K562 (cell line): ENCODE data around the gene POLR1B. TPM values are rescaled to one million over a fixed set of nuclear protein-coding genes. Genes with fewer than 3 reads are reported as not detected.

Source experiments
- ARID2 ChIP-seq: fragments of 450-650 bp; IDR thresholded peaks from 2 replicates; pipeline ENCODE4 v1.6.1; 2017; ENCODE audit warnings: antibody characterized with exemption, mild to moderate bottlenecking
- BRD4 ChIP-seq: fragments of 200-600 bp; sonication (generic); IDR thresholded peaks from 2 replicates; pipeline ENCODE4 v1.6.1; 2017; ENCODE audit warnings: inconsistent platforms
- CREB3 ChIP-seq: fragments of 450-650 bp; conservative IDR thresholded peaks from 2 replicates; pipeline ENCODE4 v1.6.1; 2016; ENCODE audit warnings: missing genetic modification characterization, low read depth, mild to moderate bottlenecking, missing compliant biosample characterization, moderate library complexity
- ETV6 ChIP-seq, 3 experiments: fragments of 150-350 bp in 1 of 3; sonication (generic) in 1 of 3; formaldehyde crosslinking in 1 of 3; IDR thresholded peaks; 2 replicates each; pipeline versions ENCODE4 v1.6.1 to v1.8.0; 2014 to 2022; ENCODE audit warnings: borderline replicate concordance in 2 of 3, low read depth in 2 of 3, antibody characterized with exemption in 1 of 3, low read length in 1 of 3, mild to moderate bottlenecking in 1 of 3, missing genetic modification reagents in 1 of 3
- FOXO4 ChIP-seq: fragments of 450-650 bp; formaldehyde crosslinking; IDR thresholded peaks from 2 replicates; pipeline ENCODE4 v1.4.0; 2020; ENCODE audit warnings: mild to moderate bottlenecking, moderate library complexity
- IRF1 ChIP-seq: sonication (generic); formaldehyde crosslinking; IDR thresholded peaks from 2 replicates; pipeline ENCODE4 v1.8.0; 2022; ENCODE audit warnings: missing genetic modification reagents, mild to moderate bottlenecking, borderline replicate concordance
- MYNN ChIP-seq, 2 experiments: sonication (generic); formaldehyde crosslinking in 1 of 2; IDR thresholded peaks; 2 replicates each; pipeline versions ENCODE4 v1.5.0 to v1.6.1; 2016 to 2020; ENCODE audit warnings: antibody characterized with exemption in 1 of 2, missing genetic modification reagents in 1 of 2
- NFIX ChIP-seq: fragments of 250-450 bp; sonication (Bioruptor Pico); IDR thresholded peaks from 2 replicates; pipeline ENCODE4 v1.4.0; 2020; ENCODE audit warnings: low read depth, mild to moderate bottlenecking, moderate library complexity
- NKRF ChIP-seq: fragments of 450-650 bp; IDR thresholded peaks from 2 replicates; pipeline ENCODE4 v1.6.1; 2016; ENCODE audit warnings: borderline replicate concordance
- PHB2 ChIP-seq: fragments of 450-650 bp; IDR thresholded peaks from 2 replicates; pipeline ENCODE4 v1.6.1; 2017; ENCODE audit warnings: low read depth
- PURB ChIP-seq: sonication (generic); formaldehyde crosslinking; IDR thresholded peaks from 2 replicates; pipeline ENCODE4 v1.9.0; 2021; ENCODE audit warnings: low read depth, mild to moderate bottlenecking, missing genetic modification reagents
- SMAD3 ChIP-seq: fragments of 450-650 bp; formaldehyde crosslinking; conservative IDR thresholded peaks from 2 replicates; pipeline ENCODE4 v1.4.0; 2020; ENCODE audit warnings: mild to moderate bottlenecking
- SMARCA4 ChIP-seq: fragments of 450-650 bp; IDR thresholded peaks from 2 replicates; pipeline ENCODE4 v1.6.1; 2016
- SMARCE1 ChIP-seq: fragments of 450-650 bp; IDR thresholded peaks from 2 replicates; pipeline ENCODE4 v1.7.1; 2016; ENCODE audit warnings: mild to moderate bottlenecking
- SOX6 ChIP-seq: fragments of 450-650 bp; IDR thresholded peaks from 2 replicates; pipeline ENCODE4 v1.6.1; 2014; ENCODE audit warnings: mild to moderate bottlenecking
- SP1 ChIP-seq: sonication (generic); formaldehyde crosslinking; IDR thresholded peaks from 2 replicates; pipeline ENCODE4 v1.8.1; 2022; ENCODE audit warnings: mild to moderate bottlenecking, missing genetic modification reagents
- SRSF9 ChIP-seq: fragments of 200-400 bp; formaldehyde crosslinking; IDR thresholded peaks from 2 replicates; pipeline ENCODE4 v1.6.1; 2017; ENCODE audit warnings: low read depth, low read length, borderline replicate concordance
- ZKSCAN1 ChIP-seq: fragments of 150-350 bp; IDR thresholded peaks from 2 replicates; pipeline ENCODE4 v1.6.1; 2016; ENCODE audit warnings: low read depth, low read length
- ZNF134 ChIP-seq: fragments of 250-450 bp; sonication (Bioruptor Pico); conservative IDR thresholded peaks from 2 replicates; pipeline ENCODE4 v1.4.0; 2020
- ZNF282 ChIP-seq: sonication (generic); formaldehyde crosslinking; IDR thresholded peaks from 2 replicates; pipeline ENCODE4 v1.8.1; 2023; ENCODE audit warnings: missing genetic modification reagents
- ZNF695 ChIP-seq: fragments of 450-650 bp; formaldehyde crosslinking; IDR thresholded peaks from 2 replicates; pipeline ENCODE4 v1.4.0; 2020; ENCODE audit warnings: mild to moderate bottlenecking, moderate library complexity
- ZNF717 ChIP-seq: fragments of 250-450 bp; sonication (Bioruptor Pico); IDR thresholded peaks from 2 replicates; pipeline ENCODE4 v1.5.0; 2021
- ZNF76 ChIP-seq: fragments of 250-450 bp; sonication (Bioruptor Pico); IDR thresholded peaks from 2 replicates; pipeline ENCODE4 v1.4.0; 2020; ENCODE audit warnings: mild to moderate bottlenecking, moderate library complexity, borderline replicate concordance
- ZNF77 ChIP-seq: fragments of 250-450 bp; sonication (Bioruptor Pico); IDR thresholded peaks from 2 replicates; pipeline ENCODE4 v1.5.0; 2020
- polyA plus RNA-seq, 8 experiments: library from polyadenylated mRNA; depleted of rRNA in 4 of 8; stranded (reverse) in 5 of 8; unstranded in 3 of 8; fragments of >200 nt; fragmentation: Nextera tagmentation in 2 of 8; fragmentation: Illumina TruSeq in 1 of 8; extraction: Ambion mirVana in 2 of 8; extraction: Trizol in 1 of 8; gene quantifications; 2 replicates each; pipeline versions ENCODE4 v1.2.1 to v1.2.3, GENCODE V29; 2011 to 2014; ENCODE audit warnings: inconsistent platforms in 1 of 8, missing spikeins in 1 of 8
- total RNA-seq, 7 experiments: library from RNA; depleted of rRNA in 6 of 7; stranded (reverse); fragments of >200 nt in 6 of 7; fragmentation: Illumina TruSeq in 2 of 7; extraction: Trizol in 2 of 7; gene quantifications; 2 replicates each; pipeline versions ENCODE4 v1.2.1 to v1.2.3, GENCODE V29; 2011 to 2021; ENCODE audit warnings: low replicate concordance in 1 of 7

The POLR1B gene
- total and polyA plus RNA-seq, 9 of the 15 experiments (the other 6 are each of a cell fraction or from before 2014, with no cell fraction given): 19.8 to 55.1 (median 40.2) TPM

GRCh38 chr2:112542123-112542983 lies at the start of gene POLR1B (continued):
- no peak for TF ChIP-seq BRD4
- TF ChIP-seq SMAD3: 0 out of 2 replicates have a peak, but pooled peaks have one; percentile 11
- peak in 1 of 2 experiments; percentile 5; a peak in 1 of 4 replicates for TF ChIP-seq ETV6 (IDR thresholded peaks at IDR 0.05; ENCODE audit: borderline replicate concordance in 1 of 2, low read depth in 2 of 2, low read length in 1 of 2)
- peak; percentile 11; the same call in 1 of the 2 replicates for TF ChIP-seq ETV6 (CRISPR knock-in tag; IDR thresholded peaks at IDR 0.05; ENCODE audit: borderline replicate concordance)
- no peak for TF ChIP-seq ZNF76 (CRISPR knock-in tag)
- TF ChIP-seq IRF1 (CRISPR knock-in tag): peak; percentile 62; the same call in 1 of the 2 replicates
- TF ChIP-seq MYNN (IDR thresholded peaks at IDR 0.05): 0 out of 2 replicates have a peak, but pooled peaks have one; percentile 69
- no peak for TF ChIP-seq MYNN (CRISPR knock-in tag; IDR thresholded peaks at IDR 0.05)
- peak; percentile 99 for TF ChIP-seq NKRF
- no peak for TF ChIP-seq NFIX
- TF ChIP-seq ZKSCAN1: peak; percentile 48; the same call in 1 of the 2 replicates
- TF ChIP-seq PURB (CRISPR knock-in tag): no peak
- no peak for TF ChIP-seq ZNF695
- TF ChIP-seq ZNF134 (CRISPR knock-in tag): no peak
- TF ChIP-seq ZNF282 (CRISPR knock-in tag): peak; percentile 19; the same call in 1 of the 2 replicates
- TF ChIP-seq PHB2: no peak
- TF ChIP-seq ZNF77 (CRISPR knock-in tag): no peak
- no peak for TF ChIP-seq FOXO4 (CRISPR knock-in tag)
- TF ChIP-seq CREB3 (tag): peak; percentile 49; the same call in 1 of the 2 replicates
- no peak for TF ChIP-seq SMARCA4
- peak; percentile 11; the same call in 1 of the 2 replicates for TF ChIP-seq SMARCE1
- peak; percentile 88; the same call in 1 of the 2 replicates for TF ChIP-seq ARID2
- peak; percentile 87 for TF ChIP-seq SP1 (CRISPR knock-in tag)
- TF ChIP-seq SOX6: no peak
- TF ChIP-seq SRSF9: no peak
- no peak for TF ChIP-seq ZNF717 (CRISPR knock-in tag)
